Tibial artery (tissue), 4 donors: ENCODE measurements around the gene PNPLA7.

Source experiments
- DNase-seq, 2 donors: peaks; one replicate each; pipeline ENCODE4 v3.0.0-alpha.2; 2019
- H3K27ac ChIP-seq, 2 donors: fragments of 200-600 bp; sonication (generic) in 1 of 2; 1 replicate in 1 of 2; 2 replicates in 1 of 2; pipeline ENCODE4 v1.5.1; 2018 to 2019; ENCODE audit warnings: mild to moderate bottlenecking in 1 of 2
- H3K27me3 ChIP-seq, 2 donors: fragments of 200-600 bp; sonication (generic) in 1 of 2; one replicate each; pipeline versions ENCODE4 v1.5.1 to v1.6.0; 2016 to 2019
- H3K36me3 ChIP-seq, 3 donors: fragments of 200-600 bp; sonication (generic) in 2 of 3; one replicate each; pipeline ENCODE4 v1.5.1; 2016 to 2019; ENCODE audit warnings: mild to moderate bottlenecking in 2 of 3
- H3K4me1 ChIP-seq, 4 donors: fragments of 200-600 bp; sonication (generic) in 2 of 4; 1 replicate in 3 of 4; 2 replicates in 1 of 4; pipeline ENCODE4 v1.5.1; 2016 to 2019
- H3K4me3 ChIP-seq, 2 donors: fragments of 200-600 bp; sonication (generic) in 1 of 2; 1 replicate in 1 of 2; 2 replicates in 1 of 2; pipeline ENCODE4 v1.5.1; 2018 to 2019; ENCODE audit warnings: mild to moderate bottlenecking in 2 of 2
- H3K9me3 ChIP-seq, 3 donors: fragments of 200-600 bp; sonication (generic) in 1 of 3; one replicate each; pipeline ENCODE4 v1.5.1; 2016 to 2019
- intact Hi-C: fragments of 100-400 bp; cut with DNase I; formaldehyde crosslinking; loops from one replicate; pipeline ENCODE4 v1.15.0; 2023; ENCODE audit warnings: low total_unique reads
- TF ChIP-seq, protein P1 (sequence below), 2 experiments: fragments of 200-600 bp in 1 of 2; fragments of 450-650 bp in 1 of 2; IDR thresholded peaks; one replicate each; pipeline ENCODE4 v1.5.1; 2017 to 2019; ENCODE audit warnings: antibody characterized with exemption in 2 of 2, mild to moderate bottlenecking in 1 of 2, moderate library complexity in 1 of 2

The PNPLA7 gene

GRCh38 chr9:137456864-137457405, 93.3 kb downstream of the PNPLA7 start:
- peak in 1 of 2 donors; percentile 70 for DNase-seq
- Histone ChIP-seq H3K4me3 (peak overlapping the region in 1 of 2 donors; percentile 95), H3K36me3 (peaks cover 18 to 42% (median 37%) of the 10 kb centered on the region in 3 donors), H3K27ac (peak overlapping the region; percentile 85 to 86), H3K9me3 (no peaks in the 10 kb centered on the region), H3K4me1 (peaks cover 6 to 65% (median 58%) of the 10 kb centered on the region in 4 donors), H3K27me3 (no peaks in the 10 kb centered on the region)
- TF ChIP-seq, protein P1, sequence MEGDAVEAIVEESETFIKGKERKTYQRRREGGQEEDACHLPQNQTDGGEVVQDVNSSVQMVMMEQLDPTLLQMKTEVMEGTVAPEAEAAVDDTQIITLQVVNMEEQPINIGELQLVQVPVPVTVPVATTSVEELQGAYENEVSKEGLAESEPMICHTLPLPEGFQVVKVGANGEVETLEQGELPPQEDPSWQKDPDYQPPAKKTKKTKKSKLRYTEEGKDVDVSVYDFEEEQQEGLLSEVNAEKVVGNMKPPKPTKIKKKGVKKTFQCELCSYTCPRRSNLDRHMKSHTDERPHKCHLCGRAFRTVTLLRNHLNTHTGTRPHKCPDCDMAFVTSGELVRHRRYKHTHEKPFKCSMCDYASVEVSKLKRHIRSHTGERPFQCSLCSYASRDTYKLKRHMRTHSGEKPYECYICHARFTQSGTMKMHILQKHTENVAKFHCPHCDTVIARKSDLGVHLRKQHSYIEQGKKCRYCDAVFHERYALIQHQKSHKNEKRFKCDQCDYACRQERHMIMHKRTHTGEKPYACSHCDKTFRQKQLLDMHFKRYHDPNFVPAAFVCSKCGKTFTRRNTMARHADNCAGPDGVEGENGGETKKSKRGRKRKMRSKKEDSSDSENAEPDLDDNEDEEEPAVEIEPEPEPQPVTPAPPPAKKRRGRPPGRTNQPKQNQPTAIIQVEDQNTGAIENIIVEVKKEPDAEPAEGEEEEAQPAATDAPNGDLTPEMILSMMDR (IDR thresholded peaks at IDR 0.05), result no peak
- intact Hi-C loops, result no loop called here

DNA sequence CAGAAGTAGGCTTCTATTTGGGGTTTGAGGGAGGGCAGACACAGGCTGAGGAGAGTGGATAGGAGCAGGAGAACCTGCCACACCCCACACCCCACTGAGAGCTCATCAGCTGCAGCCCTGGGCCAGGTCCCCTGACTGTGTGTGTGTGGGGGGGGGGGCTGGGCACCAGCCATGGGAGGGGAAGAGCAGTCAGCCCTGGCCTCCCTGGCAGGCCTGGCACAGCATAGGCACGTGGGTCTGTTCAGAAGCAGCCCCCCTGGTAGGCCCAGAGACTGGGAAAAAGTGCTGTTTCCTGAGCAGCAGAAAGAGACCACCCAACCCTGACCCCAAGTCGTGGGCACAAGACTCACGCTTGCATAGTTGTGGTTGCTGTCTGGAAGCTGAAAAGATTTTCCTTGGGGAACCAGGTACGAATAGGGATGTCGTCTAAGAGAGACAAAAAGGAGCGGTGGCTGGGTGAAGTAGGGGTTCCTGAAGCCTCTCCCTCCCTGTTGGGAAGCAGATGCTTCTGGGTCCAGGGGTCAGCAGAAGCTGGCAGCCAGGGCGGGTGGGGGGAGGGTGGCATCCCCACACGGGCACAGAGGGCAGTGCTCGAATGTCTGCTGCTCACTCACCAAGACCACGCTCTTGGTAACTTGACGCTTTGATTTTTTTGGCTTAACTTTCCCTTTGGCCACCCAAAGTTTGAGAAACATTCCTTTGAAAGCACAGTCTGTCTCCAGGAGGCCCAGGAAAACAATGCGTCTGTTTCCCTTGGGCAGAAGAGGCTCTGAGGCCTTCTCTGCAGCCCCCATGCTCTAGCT, 93.9 kb downstream of the PNPLA7 start:
- Histone ChIP-seq H3K27me3 (no peaks in the 10 kb centered on the region), H3K4me3 (peak overlapping the region in 1 of 2 donors; percentile 95), H3K9me3 (no peaks in the 10 kb centered on the region), H3K4me1 (peaks cover 6 to 65% (median 58%) of the 10 kb centered on the region in 4 donors), H3K27ac (peak overlapping the region; percentile 85 to 86), H3K36me3 (peaks cover 18 to 37% (median 36%) of the 10 kb centered on the region in 3 donors)
- TF ChIP-seq, protein P1 (IDR thresholded peaks at IDR 0.05), result no peak
- peak in 1 of 2 donors; percentile 63 for DNase-seq
- intact Hi-C loops, result no loop called here

- Histone ChIP-seq H3K9me3 (no peaks in the 10 kb centered on the region), H3K4me3 (no peak overlapping the region), H3K4me1 (peaks cover 6 to 65% (median 58%) of the 10 kb centered on the region in 4 donors), H3K27me3 (no peaks in the 10 kb centered on the region), H3K36me3 (peaks cover 18 to 37% (median 31%) of the 10 kb centered on the region in 3 donors), H3K27ac (peak overlapping the region; percentile 85 to 86)
- intact Hi-C loops, result no loop called here
- DNase-seq, result peak in 1 of 2 donors; percentile 62
- TF ChIP-seq, protein P1 (IDR thresholded peaks at IDR 0.05), result no peak
Measured at GRCh38 chr9:137455359-137455991, 94.7 kb downstream of the PNPLA7 start.

DNA sequence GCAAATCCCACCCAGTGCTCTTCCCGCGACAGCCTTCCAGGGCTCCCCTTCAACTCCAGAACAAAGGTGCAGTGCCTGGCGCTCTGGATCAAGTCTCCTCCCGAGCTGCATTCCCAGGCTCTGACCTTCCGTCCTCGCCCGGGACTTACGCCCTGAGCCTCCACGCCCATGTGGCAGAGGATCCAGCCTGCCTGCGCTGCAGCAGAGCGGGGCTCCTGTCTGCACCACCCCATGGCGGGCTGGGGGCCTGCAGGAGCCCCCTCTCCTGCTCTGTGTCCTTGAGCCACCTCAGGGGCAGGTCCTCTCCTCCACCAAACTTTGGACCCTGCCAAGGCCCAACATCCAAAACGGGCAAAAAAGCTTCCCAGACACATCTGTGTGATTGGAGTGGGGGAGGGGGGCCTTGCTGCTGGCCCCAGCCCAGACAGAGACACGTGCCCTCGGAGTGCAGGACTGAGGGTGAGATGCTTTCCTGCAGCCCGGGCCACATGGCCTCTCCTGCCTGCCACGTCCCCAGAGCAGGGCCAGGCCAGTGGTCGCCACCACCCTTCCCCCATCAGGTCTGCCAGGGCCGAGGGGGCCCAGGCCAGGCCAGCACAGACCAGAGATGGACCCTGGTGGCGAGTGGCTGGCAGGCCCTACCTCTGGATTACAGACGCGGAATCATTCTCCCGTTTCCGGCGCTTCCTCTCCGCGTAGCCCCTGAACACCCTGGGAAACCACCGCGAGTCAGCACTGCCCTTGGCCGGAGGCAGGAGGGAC, 95.4 kb downstream of the PNPLA7 start:
- Histone ChIP-seq H3K27ac (peak overlapping the region; percentile 85 to 86), H3K9me3 (no peaks in the 10 kb centered on the region), H3K36me3 (peaks cover 20 to 40% (median 36%) of the 10 kb centered on the region in 3 donors), H3K4me1 (peaks cover 4 to 59% (median 55%) of the 10 kb centered on the region in 4 donors), H3K4me3 (peak overlapping the region; percentile 32 to 41), H3K27me3 (no peaks in the 10 kb centered on the region)
- intact Hi-C loops, result no loop called here
- TF ChIP-seq, protein P1 (IDR thresholded peaks at IDR 0.05), result no peak
- peak in 1 of 2 donors; percentile 74 for DNase-seq

- Histone ChIP-seq H3K36me3 (peaks cover 26 to 47% (median 42%) of the 10 kb centered on the region in 3 donors), H3K4me3 (peak overlapping the region; percentile 32 to 41), H3K27me3 (no peaks in the 10 kb centered on the region), H3K27ac (peak overlapping the region; percentile 45 to 85), H3K4me1 (peaks cover 0 to 54% (median 50%) of the 10 kb centered on the region in 4 donors), H3K9me3 (no peaks in the 10 kb centered on the region)
- TF ChIP-seq, protein P1 (IDR thresholded peaks at IDR 0.05), result no peak
- peak in 1 of 2 donors; percentile 84 for DNase-seq
- intact Hi-C loops, result no loop called here
Measured at GRCh38 chr9:137454145-137454596, 96.0 kb downstream of the PNPLA7 start.
